A673 (cell line): ENCODE measurements around the gene UBE2R2. TPM values are rescaled to one million over a fixed set of nuclear protein-coding genes. Genes with fewer than 3 reads are reported as not detected.

Experiments
- BruUV-seq: library from RNA; stranded (reverse); fragments of 400-500 nt; replicated peaks from 2 replicates; lab custom pipeline; 2021; lab: Mats Ljungman, UMichigan
- CTCF ChIA-PET: fragments of 300-600 bp; sonication (Branson Sonifier 250); formaldehyde crosslinking; loops from one replicate; lab custom pipeline; 2022; ENCODE audit warnings: antibody characterized with exemption; lab: Charles Lee
- POLR2A ChIA-PET: fragments of 300-600 bp; sonication (Branson Sonifier 250); formaldehyde crosslinking; loops from one replicate; lab custom pipeline; 2022; ENCODE audit warnings: antibody characterized with exemption; ENCODE audit not compliant: low non-redundant PET; lab: Charles Lee
- DNase-seq: peaks from one replicate; pipeline ENCODE4 v3.0.0-alpha.2; 2015; ENCODE audit warnings: low spot score
- H3K27ac ChIP-seq: fragments of 200-600 bp; sonication (generic); 2 replicates; pipeline ENCODE4 v1.5.1; 2016; ENCODE audit warnings: mixed run types, low read depth, mild to moderate bottlenecking, mixed read lengths, antibody characterized with exemption, low read length; ENCODE audit not compliant: poor library complexity, severe bottlenecking
- H3K27me3 ChIP-seq: fragments of 200-600 bp; sonication (generic); replicated peaks from 2 replicates; pipeline ENCODE4 v1.6.1; 2017; ENCODE audit warnings: mixed run types, low read depth, mild to moderate bottlenecking, mixed read lengths, antibody characterized with exemption, low read length; ENCODE audit not compliant: insufficient read depth, poor library complexity
- H3K36me3 ChIP-seq: fragments of 200-600 bp; sonication (generic); 2 replicates; pipeline ENCODE4 v1.6.1; 2016; ENCODE audit warnings: mixed run types, mild to moderate bottlenecking, mixed read lengths, antibody characterized with exemption, low read length; ENCODE audit not compliant: insufficient read depth, poor library complexity, severe bottlenecking
- H3K4me1 ChIP-seq: fragments of 200-600 bp; sonication (generic); 2 replicates; pipeline ENCODE4 v1.6.1; 2017; ENCODE audit warnings: mixed run types, mild to moderate bottlenecking, mixed read lengths, antibody characterized with exemption, low read length; ENCODE audit not compliant: insufficient read depth, poor library complexity, severe bottlenecking
- H3K4me3 ChIP-seq: fragments of 200-600 bp; sonication (generic); 2 replicates; pipeline ENCODE4 v1.5.1; 2016; ENCODE audit warnings: low read depth, mixed run types, mild to moderate bottlenecking, mixed read lengths, low read length; ENCODE audit not compliant: poor library complexity, severe bottlenecking
- H3K9me3 ChIP-seq: fragments of 200-600 bp; sonication (generic); 2 replicates; pipeline ENCODE4 v1.6.1; 2016; ENCODE audit warnings: mixed run types, low read depth, mild to moderate bottlenecking, mixed read lengths, antibody characterized with exemption, low read length; ENCODE audit not compliant: poor library complexity, severe bottlenecking
- EZH2 ChIP-seq: fragments of 200-600 bp; sonication (generic); IDR thresholded peaks from 2 replicates; pipeline ENCODE4 v1.6.1; 2017; ENCODE audit warnings: borderline replicate concordance, low read depth, mild to moderate bottlenecking, mixed read lengths, antibody characterized with exemption, low read length; ENCODE audit not compliant: poor library complexity, severe bottlenecking
- intact Hi-C: fragments of 100-400 bp; cut with micrococcal nuclease; formaldehyde crosslinking; loops from one replicate; pipeline ENCODE4 v1.10.0; 2022; ENCODE audit not compliant: unreplicated experiment
- total RNA-seq: library from RNA; stranded (reverse); gene quantifications from 2 replicates; pipeline ENCODE4 v1.2.3, GENCODE V29; 2021
- TF ChIP-seq, protein P1 (sequence below): fragments of 300-800, 200-600 bp; sonication (generic); conservative IDR thresholded peaks from 2 replicates; pipeline ENCODE4 v1.5.1; 2017; ENCODE audit warnings: low read depth, mild to moderate bottlenecking, antibody characterized with exemption, low read length, moderate library complexity, mixed read lengths

The UBE2R2 gene
- total RNA-seq, 1 experiment from 2014 or later = 49.2 TPM

DNA sequence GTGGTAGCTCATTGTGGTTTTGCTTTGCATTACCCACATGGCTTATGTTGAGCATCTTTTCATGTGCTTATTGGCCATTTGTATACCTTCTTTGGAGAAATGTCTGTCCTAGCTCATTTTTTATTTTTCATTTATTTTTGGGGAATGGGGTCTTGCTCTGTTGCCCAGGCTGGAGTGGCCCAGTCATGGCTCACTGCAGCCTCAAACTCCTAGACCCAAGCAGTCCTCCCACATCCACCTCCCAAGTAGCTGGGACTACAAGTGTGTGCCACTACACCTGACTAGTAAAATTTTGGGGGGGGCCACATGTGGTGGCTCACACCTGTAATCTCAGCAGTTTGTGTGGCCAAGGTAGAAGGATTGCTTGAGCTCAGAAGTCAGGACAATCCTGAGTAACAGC lies 77.4 kb downstream of the UBE2R2 start:
- no peak overlapping the region for H3K27ac ChIP-seq
- H3K9me3 ChIP-seq = no peaks in the 10 kb centered on the region
- H3K36me3 ChIP-seq = peaks cover 4% of the 10 kb centered on the region
- no TSS peak for BruUV-seq
- H3K27me3 ChIP-seq = no peaks in the 10 kb centered on the region
- no peak overlapping the region for H3K4me3 ChIP-seq
- ChIA-PET POLR2A (no interaction called here), CTCF (no interaction called here)
- TF ChIP-seq EZH2 = no peak
- TF ChIP-seq, protein P1, sequence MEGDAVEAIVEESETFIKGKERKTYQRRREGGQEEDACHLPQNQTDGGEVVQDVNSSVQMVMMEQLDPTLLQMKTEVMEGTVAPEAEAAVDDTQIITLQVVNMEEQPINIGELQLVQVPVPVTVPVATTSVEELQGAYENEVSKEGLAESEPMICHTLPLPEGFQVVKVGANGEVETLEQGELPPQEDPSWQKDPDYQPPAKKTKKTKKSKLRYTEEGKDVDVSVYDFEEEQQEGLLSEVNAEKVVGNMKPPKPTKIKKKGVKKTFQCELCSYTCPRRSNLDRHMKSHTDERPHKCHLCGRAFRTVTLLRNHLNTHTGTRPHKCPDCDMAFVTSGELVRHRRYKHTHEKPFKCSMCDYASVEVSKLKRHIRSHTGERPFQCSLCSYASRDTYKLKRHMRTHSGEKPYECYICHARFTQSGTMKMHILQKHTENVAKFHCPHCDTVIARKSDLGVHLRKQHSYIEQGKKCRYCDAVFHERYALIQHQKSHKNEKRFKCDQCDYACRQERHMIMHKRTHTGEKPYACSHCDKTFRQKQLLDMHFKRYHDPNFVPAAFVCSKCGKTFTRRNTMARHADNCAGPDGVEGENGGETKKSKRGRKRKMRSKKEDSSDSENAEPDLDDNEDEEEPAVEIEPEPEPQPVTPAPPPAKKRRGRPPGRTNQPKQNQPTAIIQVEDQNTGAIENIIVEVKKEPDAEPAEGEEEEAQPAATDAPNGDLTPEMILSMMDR = no peak
- no peak for DNase-seq
- no peaks in the 10 kb centered on the region for H3K4me1 ChIP-seq
- intact Hi-C loops = no loop called here

DNA sequence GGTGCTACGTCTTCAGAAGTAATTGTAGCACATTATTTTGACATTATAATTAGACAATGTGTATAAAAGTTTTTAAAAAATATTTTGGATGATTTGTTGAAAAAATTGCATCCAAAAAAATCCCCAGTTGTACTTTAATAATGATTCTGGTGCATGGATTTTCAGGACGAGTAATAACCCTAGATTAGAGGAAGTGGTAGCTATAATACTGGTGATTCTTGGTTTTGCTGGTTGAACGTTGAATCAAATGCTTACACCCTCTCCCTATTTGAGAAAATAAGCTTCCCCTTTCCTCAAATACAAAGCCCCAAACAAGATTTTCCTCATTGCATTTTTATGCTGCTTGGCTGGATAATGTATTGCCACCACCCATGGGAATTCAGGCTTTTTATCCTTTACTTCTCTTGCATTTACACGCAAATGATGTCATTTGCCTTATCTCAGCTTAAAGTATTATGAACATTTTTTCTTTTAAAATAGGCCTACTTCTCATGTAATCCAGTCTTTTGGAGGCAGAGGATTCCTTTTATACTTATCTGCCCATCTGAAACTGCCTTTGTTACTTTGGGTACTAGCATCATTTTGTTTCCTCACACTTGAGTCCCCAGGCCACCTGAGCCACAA lies 86.3 kb downstream of the UBE2R2 start:
- no TSS peak for BruUV-seq

DNA sequence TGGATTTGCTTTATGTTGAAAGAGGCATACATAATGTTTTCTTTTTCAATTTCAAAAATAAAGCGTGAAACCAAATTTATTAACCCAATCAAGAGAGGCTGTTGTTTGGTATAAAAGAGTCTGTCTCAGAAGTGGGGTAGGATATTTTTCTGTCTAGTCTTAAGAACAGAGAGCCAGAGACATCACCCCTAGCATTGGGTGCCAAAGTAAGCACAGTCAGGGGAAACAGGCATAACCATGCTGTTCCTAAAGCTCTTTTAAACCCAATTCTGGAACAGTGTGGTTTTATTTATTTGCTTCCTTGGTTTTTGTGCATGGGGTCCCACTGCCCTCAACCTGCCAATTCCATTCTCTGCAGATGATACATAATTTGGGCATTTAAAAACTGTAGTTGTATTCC lies 88.2 kb downstream of the UBE2R2 start:
- Histone ChIP-seq H3K4me3 (no peak overlapping the region), H3K36me3 (peaks cover 33% of the 10 kb centered on the region), H3K27ac (no peak overlapping the region), H3K9me3 (no peaks in the 10 kb centered on the region), H3K27me3 (no peaks in the 10 kb centered on the region), H3K4me1 (peaks cover 14% of the 10 kb centered on the region)
- ChIA-PET CTCF (no interaction called here), POLR2A (no interaction called here)
- TF ChIP-seq, protein P1 = no peak
- TF ChIP-seq EZH2 = no peak
- BruUV-seq = no TSS peak
- intact Hi-C loops = no loop called here
- no peak for DNase-seq

More for the DNA sequence above, 86.3 kb downstream of the UBE2R2 start:
- peak; percentile 33 for DNase-seq
- no peak overlapping the region for H3K4me3 ChIP-seq
- H3K4me1 ChIP-seq = peaks cover 14% of the 10 kb centered on the region
- H3K9me3 ChIP-seq = no peaks in the 10 kb centered on the region
- no peaks in the 10 kb centered on the region for H3K27me3 ChIP-seq
- CTCF ChIA-PET = no interaction called here
- POLR2A ChIA-PET = no interaction called here
- intact Hi-C loops = no loop called here
- TF ChIP-seq, protein P1 = no peak
- no peak for TF ChIP-seq EZH2
- H3K27ac ChIP-seq = no peak overlapping the region
- H3K36me3 ChIP-seq = peaks cover 34% of the 10 kb centered on the region
